Panc1 (cell line): ENCODE data around the gene OST4. TPM values are rescaled to one million over a fixed set of nuclear protein-coding genes. Genes with fewer than 3 reads are reported as not detected.

ENCODE experiments used
- ATAC-seq: fragments of 200-7000 bp; cut with Tn5 transposase; 2 replicates; pipeline ENCODE4 v1.9.1; 2020; ENCODE audit warnings: mild to moderate bottlenecking, moderate library complexity
- BruUV-seq: library from RNA; stranded (reverse); fragments of 400-500 nt; replicated peaks from 2 replicates; lab custom pipeline; 2021; lab: Mats Ljungman, UMichigan
- CTCF ChIA-PET: fragments of 300-600 bp; sonication (Branson Sonifier 250); formaldehyde crosslinking; loops from one replicate; lab custom pipeline; 2022; ENCODE audit warnings: antibody characterized with exemption; lab: Charles Lee
- POLR2A ChIA-PET: fragments of 300-600 bp; sonication (Branson Sonifier 250); formaldehyde crosslinking; loops from one replicate; lab custom pipeline; 2022; ENCODE audit warnings: antibody characterized with exemption; lab: Charles Lee
- DNase-seq: peaks from one replicate; pipeline ENCODE4 v3.0.0-alpha.2; 2010; ENCODE audit warnings: low read depth, low spot score
- H3K27ac ChIP-seq: 2 replicates; pipeline ENCODE4 v1.5.1; 2011; ENCODE audit warnings: mild to moderate bottlenecking, low read length, inconsistent platforms
- H3K27me3 ChIP-seq: fragments of 200-500 bp; sonication (Bioruptor generic); 2 replicates; pipeline ENCODE4 v1.6.0; 2014; ENCODE audit warnings: low read length, inconsistent platforms; ENCODE audit not compliant: control insufficient read depth, insufficient read depth
- H3K36me3 ChIP-seq: fragments of 200-500 bp; sonication (Bioruptor generic); 2 replicates; pipeline ENCODE4 v1.5.1; 2014; ENCODE audit warnings: inconsistent platforms, mild to moderate bottlenecking, low read length, moderate library complexity; ENCODE audit not compliant: control insufficient read depth, insufficient read depth
- H3K4me1 ChIP-seq: 2 replicates; pipeline ENCODE4 v1.5.1; 2011; ENCODE audit warnings: inconsistent platforms, mild to moderate bottlenecking, low read length, moderate library complexity; ENCODE audit not compliant: control insufficient read depth, insufficient read depth
- H3K4me3 ChIP-seq, 2 experiments: 2 replicates each; pipeline ENCODE4 v1.5.1; 2011 to 2012; ENCODE audit warnings: low read depth in 2 of 2, low read length in 2 of 2, mild to moderate bottlenecking in 2 of 2, inconsistent platforms in 1 of 2, moderate library complexity in 1 of 2
- H3K9me3 ChIP-seq: fragments of 200-500 bp; sonication (Bioruptor generic); 2 replicates; pipeline ENCODE4 v1.5.1; 2014; ENCODE audit warnings: low read depth, mild to moderate bottlenecking, inconsistent platforms, low read length, moderate library complexity; ENCODE audit not compliant: control insufficient read depth, insufficient read depth
- CTCF ChIP-seq: fragments of 450-650 bp; IDR thresholded peaks from 2 replicates; pipeline ENCODE4 v1.5.1; 2017; ENCODE audit warnings: mild to moderate bottlenecking
- POLR2AphosphoS5 ChIP-seq: IDR thresholded peaks from 2 replicates; pipeline ENCODE4 v1.6.1; 2012; ENCODE audit warnings: mild to moderate bottlenecking, low read depth, low read length, moderate library complexity
- SIN3A ChIP-seq: IDR thresholded peaks from 2 replicates; pipeline ENCODE4 v1.6.1; 2012; ENCODE audit warnings: low read depth, mild to moderate bottlenecking, low read length, moderate library complexity, borderline replicate concordance; ENCODE audit not compliant: insufficient read depth
- TCF7L2 ChIP-seq: IDR thresholded peaks from 2 replicates; pipeline ENCODE4 v1.6.1; 2011; ENCODE audit warnings: mild to moderate bottlenecking, low read depth, low read length, inconsistent platforms
- in situ Hi-C: cut with HindIII; loops from 2 replicates; pipeline ENCODE4 v1.10.0; 2016; ENCODE audit warnings: low sequenced_read_pairs, low pct_unique_long_range_greater_than_20kb
- intact Hi-C: fragments of 100-400 bp; cut with micrococcal nuclease; formaldehyde crosslinking; loops from one replicate; pipeline ENCODE4 v1.10.0; 2022; ENCODE audit not compliant: unreplicated experiment
- total RNA-seq: library from RNA; stranded (reverse); gene quantifications from one replicate; pipeline ENCODE4 v1.2.1, GENCODE V29; 2021; ENCODE audit not compliant: unreplicated experiment
- TF ChIP-seq, protein P1 (sequence below), 2 experiments: IDR thresholded peaks; 2 replicates each; pipeline ENCODE4 v1.6.1; 2011 to 2012; ENCODE audit warnings: low read depth in 2 of 2, control low read depth in 1 of 2, low read length in 1 of 2, mild to moderate bottlenecking in 1 of 2, moderate library complexity in 1 of 2; ENCODE audit not compliant: insufficient read depth in 1 of 2

OST4 gene
- total RNA-seq, 1 experiment from 2014 or later = 219 TPM

- H3K27ac ChIP-seq = no peak overlapping the region
- no peaks in the 10 kb centered on the region for H3K36me3 ChIP-seq
- no peaks in the 10 kb centered on the region for H3K9me3 ChIP-seq
- intact Hi-C loops = no loop called here
- no peaks in the 10 kb centered on the region for H3K27me3 ChIP-seq
- ATAC-seq = no peak
- POLR2A ChIA-PET = no interaction called here
- H3K4me3 ChIP-seq = no peak overlapping the region
- H3K4me1 ChIP-seq = no peaks in the 10 kb centered on the region
- CTCF ChIA-PET = no interaction called here
- no peak for DNase-seq
- no TSS peak for BruUV-seq
- in situ Hi-C loops = no loop called here
- no peak for TF ChIP-seq CTCF
- TF ChIP-seq, protein P1, sequence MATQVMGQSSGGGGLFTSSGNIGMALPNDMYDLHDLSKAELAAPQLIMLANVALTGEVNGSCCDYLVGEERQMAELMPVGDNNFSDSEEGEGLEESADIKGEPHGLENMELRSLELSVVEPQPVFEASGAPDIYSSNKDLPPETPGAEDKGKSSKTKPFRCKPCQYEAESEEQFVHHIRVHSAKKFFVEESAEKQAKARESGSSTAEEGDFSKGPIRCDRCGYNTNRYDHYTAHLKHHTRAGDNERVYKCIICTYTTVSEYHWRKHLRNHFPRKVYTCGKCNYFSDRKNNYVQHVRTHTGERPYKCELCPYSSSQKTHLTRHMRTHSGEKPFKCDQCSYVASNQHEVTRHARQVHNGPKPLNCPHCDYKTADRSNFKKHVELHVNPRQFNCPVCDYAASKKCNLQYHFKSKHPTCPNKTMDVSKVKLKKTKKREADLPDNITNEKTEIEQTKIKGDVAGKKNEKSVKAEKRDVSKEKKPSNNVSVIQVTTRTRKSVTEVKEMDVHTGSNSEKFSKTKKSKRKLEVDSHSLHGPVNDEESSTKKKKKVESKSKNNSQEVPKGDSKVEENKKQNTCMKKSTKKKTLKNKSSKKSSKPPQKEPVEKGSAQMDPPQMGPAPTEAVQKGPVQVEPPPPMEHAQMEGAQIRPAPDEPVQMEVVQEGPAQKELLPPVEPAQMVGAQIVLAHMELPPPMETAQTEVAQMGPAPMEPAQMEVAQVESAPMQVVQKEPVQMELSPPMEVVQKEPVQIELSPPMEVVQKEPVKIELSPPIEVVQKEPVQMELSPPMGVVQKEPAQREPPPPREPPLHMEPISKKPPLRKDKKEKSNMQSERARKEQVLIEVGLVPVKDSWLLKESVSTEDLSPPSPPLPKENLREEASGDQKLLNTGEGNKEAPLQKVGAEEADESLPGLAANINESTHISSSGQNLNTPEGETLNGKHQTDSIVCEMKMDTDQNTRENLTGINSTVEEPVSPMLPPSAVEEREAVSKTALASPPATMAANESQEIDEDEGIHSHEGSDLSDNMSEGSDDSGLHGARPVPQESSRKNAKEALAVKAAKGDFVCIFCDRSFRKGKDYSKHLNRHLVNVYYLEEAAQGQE (IDR thresholded peaks at IDR 0.05; ENCODE audit: insufficient read depth in 1 of 2, low read depth in 2 of 2, low read length in 1 of 2) = no peak
- no peak for TF ChIP-seq POLR2AphosphoS5
- TF ChIP-seq SIN3A = no peak
- no peak for TF ChIP-seq TCF7L2
Observed at GRCh38 chr2:27105981-27106380, 34.5 kb upstream of the OST4 start.

GRCh38 chr2:27102329-27102728, 30.9 kb upstream of the OST4 start:
- BruUV-seq = no TSS peak
- TF ChIP-seq, protein P1 (IDR thresholded peaks at IDR 0.05; ENCODE audit: insufficient read depth in 1 of 2, low read depth in 2 of 2, low read length in 1 of 2) = no peak
- TF ChIP-seq TCF7L2 (no peak), SIN3A (no peak), CTCF (no peak), POLR2AphosphoS5 (no peak)
- intact Hi-C loops (no loop called here), in situ Hi-C loops (no loop called here)
- CTCF ChIA-PET = interaction anchor here (0.6 to 0.7 kb wide), 2 partner anchors 68 to 200 kb away, joined by 3 to 7 read pairs; no protein-coding TSS in a partner anchor
- no peaks in the 10 kb centered on the region for H3K4me1 ChIP-seq
- no peak for DNase-seq
- ATAC-seq = no peak
- POLR2A ChIA-PET = no interaction called here
- no peak overlapping the region for H3K4me3 ChIP-seq
- no peaks in the 10 kb centered on the region for H3K36me3 ChIP-seq
- H3K27me3 ChIP-seq = no peaks in the 10 kb centered on the region
- H3K9me3 ChIP-seq = no peaks in the 10 kb centered on the region
- H3K27ac ChIP-seq = no peak overlapping the region
